GM12892 (cell line): ENCODE results near the gene FHAD1.

Experiments
- POLR2A ChIP-seq: IDR thresholded peaks from 2 replicates; pipeline ENCODE4 v1.6.1; 2011; ENCODE audit warnings: low read depth, low read length, control low read depth
- TAF1 ChIP-seq: IDR thresholded peaks from 2 replicates; pipeline ENCODE4 v1.6.1; 2011; ENCODE audit warnings: low read depth, mild to moderate bottlenecking, control low read depth, low read length, borderline replicate concordance

- TF ChIP-seq POLR2A: no peak
- TF ChIP-seq TAF1: no peak
Measured at GRCh38 chr1:15260418-15261154, 13.6 kb downstream of the FHAD1 start.
